GM23338 (cell line): ENCODE data around the gene CCDC170. TPM values are rescaled to one million over a fixed set of nuclear protein-coding genes. Genes with fewer than 3 reads are reported as not detected.

ENCODE experiments used
- ATAC-seq: fragments of 200-7000 bp; cut with Tn5 transposase; 3 replicates; pipeline ENCODE4 v1.9.1; 2020
- DNase-seq: peaks from one replicate; pipeline ENCODE4 v3.0.0-alpha.2; 2015; ENCODE audit warnings: low spot score
- H2AFZ ChIP-seq: fragments of 200-600 bp; sonication (generic); 2 replicates; pipeline ENCODE4 v1.8.0; 2016; ENCODE audit warnings: antibody characterized with exemption, mild to moderate bottlenecking, moderate library complexity
- H3F3A ChIP-seq: fragments of 200-600 bp; sonication (generic); replicated peaks from 2 replicates; pipeline ENCODE4 v1.8.0; 2017; ENCODE audit warnings: antibody characterized with exemption, mixed run types, low read depth
- H3K27ac ChIP-seq: fragments of 200-600 bp; sonication (generic); 2 replicates; pipeline ENCODE4 v1.6.1; 2016; ENCODE audit warnings: low read depth
- H3K27me3 ChIP-seq: fragments of 200-600 bp; sonication (generic); 2 replicates; pipeline ENCODE4 v1.8.0; 2016; ENCODE audit warnings: mild to moderate bottlenecking, mixed run types, moderate library complexity; ENCODE audit not compliant: insufficient read depth
- H3K36me3 ChIP-seq: fragments of 200-600 bp; sonication (generic); 2 replicates; pipeline ENCODE4 v1.8.0; 2016; ENCODE audit warnings: mild to moderate bottlenecking; ENCODE audit not compliant: insufficient read depth
- H3K4me1 ChIP-seq: fragments of 200-600 bp; sonication (generic); 2 replicates; pipeline ENCODE4 v1.8.0; 2016; ENCODE audit warnings: mild to moderate bottlenecking, moderate library complexity; ENCODE audit not compliant: insufficient read depth
- H3K4me2 ChIP-seq: fragments of 200-600 bp; sonication (generic); 2 replicates; pipeline ENCODE4 v1.7.1; 2017; ENCODE audit warnings: mixed run types
- H3K4me3 ChIP-seq: fragments of 200-600 bp; sonication (generic); 2 replicates; pipeline ENCODE4 v1.6.1; 2016; ENCODE audit warnings: mixed run types
- H3K79me2 ChIP-seq: fragments of 200-600 bp; sonication (generic); replicated peaks from 2 replicates; pipeline ENCODE4 v1.8.0; 2017; ENCODE audit warnings: mild to moderate bottlenecking; ENCODE audit not compliant: insufficient read depth
- H3K9me2 ChIP-seq: fragments of 200-600 bp; sonication (generic); 2 replicates; pipeline ENCODE4 v1.8.0; 2017; ENCODE audit not compliant: insufficient read depth
- H4K20me1 ChIP-seq: fragments of 200-600 bp; sonication (generic); replicated peaks from 2 replicates; pipeline ENCODE4 v1.8.0; 2017; ENCODE audit warnings: mild to moderate bottlenecking; ENCODE audit not compliant: insufficient read depth
- H3K27ac Mint-ChIP-seq: 2 replicates; pipeline ENCODE4 v1.8.0; 2020; ENCODE audit warnings: inconsistent platforms, mild to moderate bottlenecking, moderate library complexity, mixed read lengths
- H3K27me3 Mint-ChIP-seq: 3 replicates; pipeline ENCODE4 v1.8.0; 2022; ENCODE audit warnings: low read depth, mild to moderate bottlenecking, moderate library complexity, mixed read lengths, inconsistent platforms; ENCODE audit not compliant: insufficient read depth, poor library complexity
- H3K36me3 Mint-ChIP-seq: 3 replicates; pipeline ENCODE4 v1.8.0; 2021; ENCODE audit warnings: low read depth, mild to moderate bottlenecking, inconsistent platforms, moderate library complexity, mixed read lengths
- H3K4me1 Mint-ChIP-seq: 3 replicates; pipeline ENCODE4 v1.8.0; 2020; ENCODE audit warnings: mild to moderate bottlenecking, inconsistent platforms, mixed read lengths
- H3K4me3 Mint-ChIP-seq: 3 replicates; pipeline ENCODE4 v1.8.0; 2021; ENCODE audit warnings: moderate library complexity, mild to moderate bottlenecking, inconsistent platforms, mixed read lengths
- H3K9me3 Mint-ChIP-seq: 3 replicates; pipeline ENCODE4 v1.8.0; 2020; ENCODE audit warnings: moderate library complexity, mild to moderate bottlenecking, inconsistent platforms, mixed read lengths
- CREB1 ChIP-seq: fragments of 250-450 bp; sonication (Bioruptor Pico); IDR thresholded peaks from 2 replicates; pipeline ENCODE4 v1.5.0; 2020; ENCODE audit warnings: low read depth, mild to moderate bottlenecking, moderate library complexity
- CTCF ChIP-seq, 2 experiments: fragments of 200-600 bp in 1 of 2; sonication (generic) in 1 of 2; conservative IDR thresholded peaks; 2 replicates each; pipeline versions ENCODE4 v1.5.1 to v1.6.1; 2016 to 2017; ENCODE audit warnings: antibody characterized with exemption in 2 of 2, low read depth in 2 of 2, mild to moderate bottlenecking in 2 of 2, moderate library complexity in 1 of 2
- JUNB ChIP-seq: IDR thresholded peaks from one replicate; pipeline ENCODE4 v1.6.1; 2016; ENCODE audit warnings: antibody characterized with exemption; ENCODE audit not compliant: unreplicated experiment
- NANOG ChIP-seq: IDR thresholded peaks from 2 replicates; pipeline ENCODE4 v1.6.1; 2016; ENCODE audit warnings: antibody characterized with exemption, borderline replicate concordance
- POLR2AphosphoS5 ChIP-seq: IDR thresholded peaks from 2 replicates; pipeline ENCODE4 v1.6.1; 2016; ENCODE audit warnings: antibody characterized with exemption, low read depth
- ZNF462 ChIP-seq: fragments of 250-450 bp; sonication (Bioruptor Pico); IDR thresholded peaks from 2 replicates; pipeline ENCODE4 v1.5.0; 2020; ENCODE audit warnings: mild to moderate bottlenecking, moderate library complexity
- polyA plus RNA-seq: library from polyadenylated mRNA; unstranded; fragments of >200 nt; fragmentation: Nextera tagmentation; extraction: Ambion mirVana; gene quantifications from 2 replicates; pipeline ENCODE4 v1.2.1, GENCODE V29; 2016
- total RNA-seq: library from RNA; depleted of rRNA; stranded (reverse); fragments of >200 nt; shearing (Covaris generic); gene quantifications from 2 replicates; pipeline ENCODE4 v1.2.3, GENCODE V29; 2014

The CCDC170 gene
- total and polyA plus RNA-seq, 2 experiments from 2014 or later, result 0.18 TPM; not detected in 1

- Mint-ChIP-seq H3K4me3 (no peak overlapping the region), H3K27ac (no peak overlapping the region), H3K4me1 (no peaks in the 10 kb centered on the region), H3K9me3 (peaks cover 27% of the 10 kb centered on the region), H3K27me3 (peaks cover 2% of the 10 kb centered on the region), H3K36me3 (peaks cover 12% of the 10 kb centered on the region; the same call in 2 of the 3 replicates)
- no peaks in the 10 kb centered on the region for H3K4me1 ChIP-seq
- no peak overlapping the region for H3K27ac ChIP-seq
- H4K20me1 ChIP-seq, result no peaks in the 10 kb centered on the region
- H3K79me2 ChIP-seq, result no peaks in the 10 kb centered on the region
- H3K4me2 ChIP-seq, result no peak overlapping the region
- DNase-seq (no peak), ATAC-seq (no peak)
- no peak overlapping the region for H2AFZ ChIP-seq
- no peaks in the 10 kb centered on the region; the same call in 1 of the 2 replicates for H3K36me3 ChIP-seq
- H3K4me3 ChIP-seq, result no peak overlapping the region
- no peaks in the 10 kb centered on the region for H3K27me3 ChIP-seq
- H3F3A ChIP-seq, result no peaks in the 10 kb centered on the region
- TF ChIP-seq CTCF (conservative IDR thresholded peaks at IDR 0.05; ENCODE audit: low read depth in 2 of 2) (no peak), CREB1 (no peak), JUNB (no peak), POLR2AphosphoS5 (no peak), ZNF462 (CRISPR knock-in tag) (no peak), NANOG (no peak)
- no peaks in the 10 kb centered on the region for H3K9me2 ChIP-seq
These were observed 43.7 kb downstream of the CCDC170 start for GRCh38 chr6:151537556-151537955.
